Naive B cell (primary cell): ENCODE data around the gene LGALS7B. TPM values are rescaled to one million over a fixed set of nuclear protein-coding genes. Genes with fewer than 3 reads are reported as not detected.

ENCODE experiments used
- ATAC-seq, 2 donors: fragments of 150-1000 bp; cut with Tn5 transposase; 2 replicates each; pipeline ENCODE4 v1.10.0; 2021; ENCODE audit warnings: low read depth in 2 of 2, mild to moderate bottlenecking in 2 of 2, moderate library complexity in 2 of 2
- DNase-seq: peaks from one replicate; pipeline ENCODE4 v3.0.0; 2022
- H3K27ac Mint-ChIP-seq, 6 donors: one replicate each; pipeline ENCODE4 v1.8.0; 2020 to 2022; ENCODE audit warnings: mild to moderate bottlenecking in 6 of 6, mixed read lengths in 6 of 6, moderate library complexity in 5 of 6, inconsistent platforms in 2 of 6
- H3K27me3 Mint-ChIP-seq, 3 donors: one replicate each; pipeline ENCODE4 v1.8.0; 2021 to 2022; ENCODE audit warnings: mixed read lengths in 3 of 3, mild to moderate bottlenecking in 1 of 3
- H3K36me3 Mint-ChIP-seq, 2 donors: one replicate each; pipeline ENCODE4 v1.8.0; 2020 to 2022; ENCODE audit warnings: mixed read lengths in 2 of 2, inconsistent platforms in 1 of 2, mild to moderate bottlenecking in 1 of 2
- H3K4me1 Mint-ChIP-seq, 3 donors: one replicate each; pipeline ENCODE4 v1.8.0; 2020 to 2022; ENCODE audit warnings: mixed read lengths in 3 of 3, inconsistent platforms in 1 of 3, mild to moderate bottlenecking in 1 of 3, moderate library complexity in 1 of 3
- H3K4me3 Mint-ChIP-seq, 8 donors: one replicate each; pipeline ENCODE4 v1.8.0; 2020 to 2022; ENCODE audit warnings: mild to moderate bottlenecking in 8 of 8, mixed read lengths in 8 of 8, moderate library complexity in 8 of 8, inconsistent platforms in 2 of 8
- H3K9me3 Mint-ChIP-seq, 7 donors: one replicate each; pipeline ENCODE4 v1.8.0; 2020 to 2022; ENCODE audit warnings: mixed read lengths in 7 of 7, mild to moderate bottlenecking in 5 of 7, inconsistent platforms in 2 of 7, moderate library complexity in 1 of 7
- polyA plus RNA-seq, 6 donors: library from polyadenylated mRNA; unstranded; fragments of 300-500 nt; fragmentation: Illumina TruSeq; gene quantifications; one replicate each; pipeline ENCODE4 v1.2.3, GENCODE V29; 2021; ENCODE audit warnings: low read depth in 6 of 6

The LGALS7B gene
- polyA plus RNA-seq, 6 donors from 2014 or later = 6.0 TPM; not detected in 5

DNA sequence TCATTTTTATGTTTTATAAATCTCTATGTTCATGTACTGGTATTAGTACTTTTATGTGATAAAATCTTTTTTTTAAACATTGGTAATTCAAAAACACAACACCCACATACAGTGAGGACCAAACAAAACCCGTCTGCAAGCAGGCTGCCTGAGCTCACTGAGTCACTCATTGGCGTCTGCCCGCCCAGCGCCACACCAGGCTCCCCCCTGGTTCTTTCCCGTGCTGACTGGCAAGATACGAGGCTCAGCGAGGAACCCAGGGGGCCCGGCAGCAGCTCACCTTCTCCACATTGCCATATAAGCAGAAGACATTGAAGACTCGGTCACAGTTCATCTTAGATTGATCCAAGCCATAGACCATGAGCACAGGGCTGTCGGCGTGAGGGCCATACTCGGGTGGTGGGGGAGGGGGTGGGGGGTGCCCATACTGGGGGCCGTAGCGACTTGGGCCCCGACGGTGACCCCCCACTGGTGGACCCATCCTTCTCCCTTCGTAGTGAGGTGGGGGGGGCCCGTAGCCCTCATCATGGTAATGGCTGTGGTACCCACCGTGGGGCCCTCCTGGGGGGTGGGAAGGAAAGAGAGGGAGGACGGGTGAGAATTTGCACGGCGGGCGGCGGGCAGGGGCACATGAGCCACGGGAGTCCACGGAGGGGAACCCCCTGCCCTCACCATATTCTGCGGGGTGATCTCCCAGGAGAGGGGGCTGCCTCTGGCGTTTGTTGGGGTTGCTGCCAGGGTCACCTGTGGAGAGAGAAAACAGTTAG is 51.0 kb downstream of the LGALS7B start:
- Mint-ChIP-seq H3K9me3 (no peaks in the 10 kb centered on the region), H3K4me3 (peak overlapping the region in 1 of 8 donors; percentile 12), H3K36me3 (peaks cover 22 to 39% of the 10 kb centered on the region in 2 donors), H3K27me3 (no peaks in the 10 kb centered on the region), H3K27ac (peak overlapping the region in 3 of 6 donors; percentile 34 to 69 (median 38)), H3K4me1 (peaks cover 27 to 48% (median 37%) of the 10 kb centered on the region in 3 donors)
- ATAC-seq (no peak), DNase-seq (no peak)

DNA sequence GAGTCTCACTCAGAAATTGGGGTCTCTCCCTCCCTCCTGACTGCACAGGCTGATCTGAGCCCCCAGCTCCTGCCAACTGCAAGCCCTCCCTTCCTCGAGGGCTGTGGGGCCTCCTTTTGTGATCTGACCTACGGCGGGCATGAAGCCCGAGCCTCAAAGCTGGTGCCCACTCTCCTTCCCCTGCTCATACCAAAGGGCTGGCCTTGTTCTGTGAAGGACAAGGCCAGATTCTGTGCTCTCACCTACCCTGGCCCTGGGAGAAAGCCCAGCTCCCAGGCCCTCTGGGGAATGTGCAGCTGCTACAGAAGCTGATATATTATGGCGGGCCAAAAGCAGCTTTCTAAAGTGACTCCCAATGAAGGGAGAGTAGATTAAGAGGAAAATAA is 51.6 kb downstream of the LGALS7B start:
- Mint-ChIP-seq H3K27me3 (no peaks in the 10 kb centered on the region), H3K9me3 (no peaks in the 10 kb centered on the region), H3K4me1 (peaks cover 32 to 52% (median 43%) of the 10 kb centered on the region in 3 donors), H3K27ac (peak overlapping the region in 1 of 6 donors; percentile 87), H3K36me3 (peaks cover 25 to 45% of the 10 kb centered on the region in 2 donors), H3K4me3 (peak overlapping the region in 3 of 8 donors; percentile 10 to 53 (median 47))
- ATAC-seq = no peak
- DNase-seq = no peak

Other genes with a start within 250 kb of the LGALS7B start
- 100 to 1,000 TPM; 119 to 194 (median 138) TPM for gene MAP4K1, start 171.2 kb upstream of the LGALS7B start, polyA plus RNA-seq
- 100 to 1,000 TPM; 307 to 347 (median 330) TPM for gene EIF3K, start 170.0 kb upstream of the LGALS7B start, polyA plus RNA-seq
- gene ACTN4, start 141.6 kb upstream of the LGALS7B start, polyA plus RNA-seq = 10 to 100 TPM in 4 of 6 donors, 1 to 10 TPM in 2; 6.8 to 15.8 (median 10.6) TPM
- gene CAPN12, start 44.7 kb upstream of the LGALS7B start, polyA plus RNA-seq = 10 to 100 TPM in 4 of 6 donors, 1 to 10 TPM in 2; 3.3 to 25.4 (median 14.0) TPM
- gene LGALS7, start 15.7 kb upstream of the LGALS7B start, polyA plus RNA-seq = not detected
- 1 to 10 TPM in 1 of 6 donors, not detected in 5; 1.4 TPM for gene LGALS4, start 23.7 kb downstream of the LGALS7B start, polyA plus RNA-seq
- gene ECH1, start 42.6 kb downstream of the LGALS7B start, polyA plus RNA-seq = 100 to 1,000 TPM; 234 to 283 (median 274) TPM
- 100 to 1,000 TPM in 3 of 6 donors, 10 to 100 TPM in 3; 29.0 to 116 (median 99.3) TPM for gene HNRNPL, start 60.8 kb downstream of the LGALS7B start, polyA plus RNA-seq
- 10 to 100 TPM; 22.1 to 80.3 (median 50.2) TPM for gene RINL, start 89.1 kb downstream of the LGALS7B start, polyA plus RNA-seq
- 10 to 100 TPM; 43.2 to 64.9 (median 54.4) TPM for gene SIRT2, start 110.4 kb downstream of the LGALS7B start, polyA plus RNA-seq
- gene NFKBIB, start 110.8 kb downstream of the LGALS7B start, polyA plus RNA-seq = 10 to 100 TPM in 5 of 6 donors, 1 to 10 TPM in 1; 6.9 to 16.9 (median 12.1) TPM
- gene CCER2, start 123.0 kb downstream of the LGALS7B start, polyA plus RNA-seq = not detected
- gene SARS2, start 141.6 kb downstream of the LGALS7B start, polyA plus RNA-seq = 10 to 100 TPM in 5 of 6 donors, 1 to 10 TPM in 1; 3.6 to 16.6 (median 12.5) TPM
- 100 to 1,000 TPM in 2 of 6 donors, 10 to 100 TPM in 4; 66.8 to 117 (median 85.1) TPM for gene MRPS12, start 141.7 kb downstream of the LGALS7B start, polyA plus RNA-seq
- gene FBXO17, start 186.5 kb downstream of the LGALS7B start, polyA plus RNA-seq = not detected
- gene FBXO27, start 243.3 kb downstream of the LGALS7B start, polyA plus RNA-seq = not detected